Ascending aorta (tissue), 2 donors: ENCODE measurements around the gene SDSL. TPM values are rescaled to one million over a fixed set of nuclear protein-coding genes. Genes with fewer than 3 reads are reported as not detected.

ENCODE experiments used
- DNase-seq, 2 donors: peaks; one replicate each; pipeline ENCODE4 v3.0.0-alpha.2; 2019; ENCODE audit warnings: low spot score in 2 of 2
- H3K27ac ChIP-seq, 2 donors: fragments of 200-600 bp; sonication (generic); one replicate each; pipeline ENCODE4 v1.5.1; 2016 to 2017; ENCODE audit warnings: mild to moderate bottlenecking in 1 of 2
- H3K27me3 ChIP-seq: fragments of 200-600 bp; sonication (generic); one replicate; pipeline ENCODE4 v1.5.1; 2017
- H3K36me3 ChIP-seq, 2 donors: fragments of 200-600 bp; sonication (generic); one replicate each; pipeline ENCODE4 v1.5.1; 2016
- H3K4me1 ChIP-seq, 2 donors: fragments of 200-600 bp; sonication (generic); one replicate each; pipeline ENCODE4 v1.5.1; 2016 to 2017; ENCODE audit warnings: mild to moderate bottlenecking in 1 of 2
- H3K4me3 ChIP-seq, 2 donors: fragments of 200-600 bp; sonication (generic); one replicate each; pipeline ENCODE4 v1.5.1; 2016 to 2017; ENCODE audit warnings: mild to moderate bottlenecking in 1 of 2
- H3K9me3 ChIP-seq, 2 donors: fragments of 200-600 bp; sonication (generic); one replicate each; pipeline ENCODE4 v1.5.1; 2016
- CTCF ChIP-seq, 3 experiments: fragments of 200-600 bp in 2 of 3; fragments of 450-650 bp in 1 of 3; sonication (generic) in 2 of 3; IDR thresholded peaks; one replicate each; pipeline ENCODE4 v1.5.1; 2016 to 2019; ENCODE audit warnings: antibody characterized with exemption in 3 of 3, mild to moderate bottlenecking in 1 of 3, moderate library complexity in 1 of 3
- intact Hi-C: fragments of 100-400 bp; cut with DNase I; formaldehyde crosslinking; loops from one replicate; pipeline ENCODE4 v1.15.1; 2023
- total RNA-seq: library from RNA; depleted of rRNA; stranded (reverse); fragments of >200 nt; gene quantifications from one replicate; pipeline ENCODE4 v1.1.0, GENCODE V29; 2016

The SDSL gene
- total RNA-seq, 1 donor from 2014 or later: 11.0 TPM

- no peaks in the 10 kb centered on the region for H3K36me3 ChIP-seq
- intact Hi-C loops: no loop called here
- DNase-seq: no peak
- H3K9me3 ChIP-seq: no peaks in the 10 kb centered on the region
- no peak overlapping the region for H3K27ac ChIP-seq
- peaks cover 8% of the 10 kb centered on the region for H3K27me3 ChIP-seq
- no peak for TF ChIP-seq CTCF (IDR thresholded peaks at IDR 0.05)
- H3K4me1 ChIP-seq: no peaks in the 10 kb centered on the region
- no peak overlapping the region for H3K4me3 ChIP-seq
Observed at GRCh38 chr12:113477842-113478215, 55.6 kb downstream of the SDSL start.

DNA sequence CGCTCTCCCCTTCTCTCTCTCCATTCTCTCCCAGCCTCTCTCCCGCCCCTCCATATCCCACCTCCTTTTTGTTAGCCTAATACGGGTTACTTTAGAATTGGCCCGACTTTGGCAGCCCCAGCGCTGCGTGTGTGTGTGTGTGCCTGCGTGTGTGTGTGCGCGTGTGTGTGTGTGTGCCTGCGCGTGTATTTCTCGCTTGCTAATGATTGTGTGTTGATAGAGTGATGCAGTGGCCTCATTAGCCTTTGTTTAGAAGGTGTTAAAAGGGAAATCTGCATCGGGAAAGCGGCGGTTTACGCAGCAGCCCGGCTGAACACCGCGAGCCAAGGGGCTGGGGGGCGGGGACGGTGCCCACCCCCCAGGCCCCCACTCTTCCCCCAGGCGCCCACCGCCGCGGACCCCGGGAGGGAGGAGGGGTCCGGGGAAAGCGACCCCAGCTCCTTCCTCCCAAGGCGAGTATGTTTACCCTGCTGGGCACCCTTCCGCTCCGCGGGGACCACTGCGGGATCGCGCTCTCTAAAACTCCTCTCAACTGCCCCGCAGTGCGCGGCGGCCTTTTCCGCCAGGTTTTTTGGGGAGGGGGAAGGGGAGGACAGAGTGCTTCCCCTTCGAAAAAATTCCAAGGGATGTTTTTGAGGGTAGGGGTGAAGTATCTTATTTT lies 56.3 kb downstream of the SDSL start:
- no peak for DNase-seq
- TF ChIP-seq CTCF (IDR thresholded peaks at IDR 0.05): no peak
- H3K27ac ChIP-seq: no peak overlapping the region

DNA sequence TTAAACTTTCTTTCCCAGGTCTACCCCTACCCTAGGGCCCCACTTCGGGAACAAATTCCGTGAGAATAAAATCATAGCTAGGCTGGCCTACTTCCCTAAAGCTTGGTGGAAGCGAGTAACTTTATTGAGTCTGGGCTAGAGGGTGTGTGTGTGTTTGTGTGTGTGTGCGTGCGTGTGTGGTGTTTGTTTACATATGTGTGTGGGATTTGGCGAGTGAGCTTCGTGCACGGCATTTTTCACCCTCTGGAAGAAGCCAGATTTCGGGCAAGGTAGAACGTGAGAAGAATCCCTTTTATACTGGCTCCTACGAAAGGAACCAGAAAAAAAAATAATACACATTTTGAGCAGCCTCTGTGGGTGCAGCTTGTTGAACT lies 57.0 kb downstream of the SDSL start:
- intact Hi-C loops: no loop called here
- no peak overlapping the region for H3K27ac ChIP-seq
- no peak overlapping the region for H3K4me3 ChIP-seq
- H3K9me3 ChIP-seq: no peaks in the 10 kb centered on the region
- no peaks in the 10 kb centered on the region for H3K4me1 ChIP-seq
- no peak for DNase-seq
- H3K36me3 ChIP-seq: no peaks in the 10 kb centered on the region
- TF ChIP-seq CTCF (IDR thresholded peaks at IDR 0.05): no peak
- peaks cover 8% of the 10 kb centered on the region for H3K27me3 ChIP-seq

More for the DNA sequence above, 56.3 kb downstream of the SDSL start:
- intact Hi-C loops: no loop called here
- Histone ChIP-seq H3K27me3 (peaks cover 8% of the 10 kb centered on the region), H3K36me3 (no peaks in the 10 kb centered on the region), H3K4me3 (no peak overlapping the region), H3K4me1 (no peaks in the 10 kb centered on the region), H3K9me3 (no peaks in the 10 kb centered on the region)

- Histone ChIP-seq H3K27ac (no peak overlapping the region), H3K9me3 (no peaks in the 10 kb centered on the region), H3K4me1 (no peaks in the 10 kb centered on the region), H3K27me3 (peaks cover 8% of the 10 kb centered on the region), H3K36me3 (no peaks in the 10 kb centered on the region), H3K4me3 (no peak overlapping the region)
- no peak for DNase-seq
- intact Hi-C loops: no loop called here
- TF ChIP-seq CTCF (IDR thresholded peaks at IDR 0.05): no peak
Observed at GRCh38 chr12:113479590-113480335, 57.6 kb downstream of the SDSL start.

DNA sequence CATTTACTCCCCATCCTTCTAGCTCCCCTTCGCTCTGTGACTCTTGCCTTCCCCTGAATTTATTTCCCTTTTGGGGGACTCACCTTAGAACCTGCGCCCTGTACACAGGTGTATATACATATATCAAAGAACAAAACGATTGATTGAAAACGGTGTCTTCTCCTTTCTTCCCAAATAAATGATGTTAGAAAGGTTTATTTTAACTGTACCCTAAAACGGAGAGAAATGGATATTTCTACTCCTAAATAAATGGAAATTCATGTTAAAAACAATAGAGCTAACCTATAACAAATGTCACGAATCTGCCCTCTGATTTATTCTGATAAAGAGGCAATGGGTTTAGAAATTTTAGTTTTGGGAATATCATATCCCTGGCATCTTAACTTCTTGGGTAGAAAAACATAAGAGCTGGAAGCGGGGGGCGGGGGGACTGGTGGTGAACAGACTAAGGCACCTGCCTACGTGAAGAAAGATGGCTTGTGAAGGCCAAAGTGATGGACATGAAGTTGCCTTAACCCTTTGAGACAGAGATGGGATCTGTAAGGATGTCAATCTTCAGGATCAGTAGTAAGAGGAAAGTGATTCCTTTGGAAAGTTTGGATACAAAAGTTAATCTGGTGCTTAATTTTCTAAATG lies 58.3 kb downstream of the SDSL start:
- Histone ChIP-seq H3K4me1 (no peaks in the 10 kb centered on the region), H3K4me3 (no peak overlapping the region), H3K27ac (no peak overlapping the region), H3K9me3 (no peaks in the 10 kb centered on the region), H3K27me3 (peaks cover 8% of the 10 kb centered on the region), H3K36me3 (no peaks in the 10 kb centered on the region)
- intact Hi-C loops: no loop called here
- TF ChIP-seq CTCF (IDR thresholded peaks at IDR 0.05): no peak
- DNase-seq: no peak
